NT2/D1 (cell line): Measurements from ENCODE around the gene CC2D2A.

Experiments
- SUZ12 ChIP-seq: IDR thresholded peaks from 2 replicates; pipeline ENCODE4 v1.6.1; 2011; ENCODE audit not compliant: insufficient read length, insufficient read depth; ENCODE audit errors: extremely low read depth
- YY1 ChIP-seq: IDR thresholded peaks from 2 replicates; pipeline ENCODE4 v1.6.1; 2011; ENCODE audit not compliant: insufficient read length, insufficient read depth
- ZNF274 ChIP-seq: IDR thresholded peaks from 2 replicates; pipeline ENCODE4 v1.6.1; 2011; ENCODE audit warnings: mild to moderate bottlenecking, low read depth, low read length

DNA sequence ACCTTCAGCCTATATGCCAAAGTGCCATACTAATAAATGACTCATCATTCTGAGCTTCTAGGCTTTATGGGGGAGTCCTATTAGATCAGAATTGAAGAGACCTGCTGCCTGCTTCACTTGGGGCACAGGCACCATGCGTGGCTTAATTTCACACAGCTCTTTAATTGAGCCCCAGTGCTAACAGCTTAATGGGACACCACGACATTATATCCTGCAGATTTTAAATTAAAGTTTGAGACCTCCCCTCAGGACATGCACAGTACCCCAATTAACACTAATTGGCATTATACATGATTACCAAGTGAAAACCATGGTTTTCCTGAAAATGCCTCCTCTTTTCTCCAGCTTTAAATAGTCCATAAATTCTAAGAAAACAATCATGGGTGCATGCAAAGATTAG, 35.0 kb upstream of the CC2D2A start:
- TF ChIP-seq YY1 (no peak), ZNF274 (no peak), SUZ12 (no peak)
